ENCODE data around the gene ILRUN.
A peak's percentile ranks its signal among the peaks of the same experiment; 100 is the strongest.
"Not testable (repeated sequence)": the region's sequence is repeated elsewhere in the genome, so short reads cannot be mapped to it uniquely, and the experiment has no call there.

ILRUN gene

DNA sequence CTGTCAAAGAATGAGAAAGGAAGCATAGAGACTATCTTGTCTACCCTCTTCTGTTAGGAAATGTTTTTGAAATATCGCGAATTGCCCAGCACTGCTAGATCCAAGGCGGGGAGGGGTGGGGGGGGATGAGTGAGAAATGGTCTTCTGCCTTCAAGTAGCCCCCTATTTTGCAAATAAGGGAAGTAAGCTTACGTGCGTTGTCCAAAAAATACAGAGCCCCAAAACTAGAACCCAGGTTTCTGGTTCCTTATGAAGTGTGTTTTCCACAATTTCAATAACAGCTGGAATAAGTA lies 923 bp upstream of the ILRUN start:
- no peak for DNase-seq (ENCODE audit: low spot score)

DNA sequence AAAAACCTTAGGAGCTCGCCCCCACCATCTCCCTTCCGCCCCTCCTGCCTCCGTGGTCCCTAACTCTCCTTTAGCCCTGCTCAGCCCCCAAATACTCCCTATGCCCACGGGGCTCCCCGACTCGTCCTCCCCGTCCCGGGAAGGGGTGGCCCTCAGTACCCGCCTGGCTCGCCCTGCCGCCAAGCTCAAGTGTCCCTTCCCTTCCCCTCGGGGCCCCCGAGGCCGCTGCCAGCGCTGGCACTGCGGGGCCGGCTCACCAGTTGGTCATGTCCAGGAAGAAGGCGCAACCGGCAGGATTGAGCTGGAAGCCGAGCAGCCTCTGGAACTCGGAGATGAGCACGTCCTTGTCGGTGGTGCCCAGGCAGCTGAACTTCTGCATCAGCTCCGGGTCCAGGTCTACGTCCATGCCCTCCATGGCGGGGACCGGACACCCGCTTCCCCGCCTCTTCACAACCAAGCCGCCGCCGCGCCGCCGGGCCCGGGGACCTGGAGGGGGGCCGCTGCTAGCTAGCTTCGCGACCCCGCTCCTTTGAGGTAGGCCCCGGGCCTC lies 303 bp downstream of the ILRUN start:
- DNase-seq (ENCODE audit: low spot score) = peak; percentile 36

DNA sequence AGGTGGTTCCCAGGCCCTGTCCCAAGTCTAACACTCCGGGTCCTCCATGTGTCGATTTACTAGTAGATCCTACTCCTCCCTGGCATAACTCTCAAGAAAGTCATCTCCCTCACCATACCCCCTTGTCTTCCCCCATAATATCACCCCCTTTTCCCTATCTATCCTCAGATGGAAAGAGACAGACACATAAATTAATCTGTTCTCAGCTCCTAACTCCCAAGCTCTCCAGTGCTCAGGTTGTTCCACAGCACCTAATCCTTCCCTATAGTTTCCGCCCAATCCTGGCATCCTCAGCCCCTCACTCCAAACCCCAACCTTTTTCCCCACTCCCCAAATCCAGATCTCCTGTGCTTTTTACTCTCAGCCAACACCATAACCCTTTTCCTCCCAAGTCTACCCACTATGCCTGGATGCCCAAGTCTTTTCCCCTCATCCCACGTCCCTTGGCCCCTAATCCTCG lies 808 bp downstream of the ILRUN start:
- DNase-seq (ENCODE audit: low spot score) = no peak

DNA sequence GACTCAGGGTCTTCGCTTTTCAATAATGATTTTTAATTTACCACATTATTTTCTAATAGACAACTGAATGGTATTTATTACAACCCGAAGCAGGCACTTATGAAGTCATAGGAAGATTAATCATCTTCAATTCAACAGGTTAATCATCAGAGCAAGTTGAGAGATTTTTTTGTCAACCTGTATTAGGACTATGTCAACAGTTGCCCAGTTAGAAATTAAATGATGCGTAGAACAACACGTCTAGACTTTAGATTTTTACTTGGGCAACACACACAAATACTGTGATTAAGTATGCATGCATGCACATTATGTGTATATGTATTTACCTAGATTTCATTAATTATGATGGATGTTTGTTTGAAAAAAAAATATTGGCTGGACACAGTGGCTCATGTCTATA lies 4.3 kb downstream of the ILRUN start:
- no peak for DNase-seq (ENCODE audit: low spot score)

DNA sequence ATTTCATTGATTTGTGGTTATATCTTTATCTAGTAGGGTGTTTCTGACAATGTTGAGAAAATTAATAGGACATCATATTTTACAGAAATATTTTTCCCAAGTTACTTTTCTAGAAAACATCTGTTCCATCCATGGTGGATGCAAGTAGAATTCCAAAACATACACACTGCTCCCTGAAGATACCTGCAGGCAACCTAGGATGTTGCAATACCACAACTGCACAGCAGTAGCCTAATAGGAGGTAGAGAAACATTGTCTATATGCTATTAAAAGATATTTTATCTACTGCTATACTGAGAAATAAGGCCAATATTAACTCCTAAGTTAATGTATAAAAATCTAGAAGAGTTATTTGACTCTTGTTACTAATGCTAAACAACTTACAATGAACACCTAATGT lies 6.8 kb downstream of the ILRUN start:
- no peak for DNase-seq (ENCODE audit: low spot score)

DNA sequence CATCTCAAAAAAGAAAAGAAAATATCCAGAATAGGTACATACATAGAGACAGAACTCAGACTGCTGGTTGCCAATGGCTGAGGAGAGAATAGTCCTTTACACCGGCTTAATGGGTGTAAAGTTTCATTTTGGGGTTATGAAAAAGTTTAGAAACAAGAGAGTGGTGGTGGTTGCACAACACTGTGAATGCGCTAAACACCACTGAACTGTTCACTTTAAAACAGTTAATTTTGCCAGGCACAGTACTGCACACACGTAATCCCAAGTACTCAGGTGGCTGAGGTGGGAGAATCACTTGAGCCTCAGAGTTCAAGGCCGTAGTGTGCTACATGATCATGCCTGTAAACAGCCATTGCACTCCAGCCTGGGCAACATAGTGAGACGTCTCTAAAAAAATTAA lies 7.6 kb downstream of the ILRUN start:
- DNase-seq (ENCODE audit: low spot score) = no peak

DNA sequence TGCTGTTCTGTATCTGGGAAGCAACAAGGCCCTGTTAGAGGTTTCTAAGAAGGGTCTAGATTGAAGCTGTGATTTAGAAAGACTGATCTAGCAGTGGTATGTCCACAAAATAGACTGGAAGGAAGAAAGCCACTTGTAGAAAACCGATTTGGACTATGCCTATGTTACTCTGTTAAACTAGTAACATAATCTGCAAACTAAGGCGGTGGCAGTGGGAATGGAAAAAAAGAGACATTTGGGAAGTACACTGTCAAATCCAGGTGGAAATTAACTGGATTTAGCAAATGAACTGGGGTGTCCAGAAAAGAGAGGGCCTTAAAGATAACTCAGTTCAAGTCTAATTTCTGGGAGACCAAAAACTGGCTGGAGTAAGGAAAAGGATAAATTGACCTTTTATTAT lies 11.6 kb downstream of the ILRUN start:
- DNase-seq (ENCODE audit: low spot score) = no peak

DNA sequence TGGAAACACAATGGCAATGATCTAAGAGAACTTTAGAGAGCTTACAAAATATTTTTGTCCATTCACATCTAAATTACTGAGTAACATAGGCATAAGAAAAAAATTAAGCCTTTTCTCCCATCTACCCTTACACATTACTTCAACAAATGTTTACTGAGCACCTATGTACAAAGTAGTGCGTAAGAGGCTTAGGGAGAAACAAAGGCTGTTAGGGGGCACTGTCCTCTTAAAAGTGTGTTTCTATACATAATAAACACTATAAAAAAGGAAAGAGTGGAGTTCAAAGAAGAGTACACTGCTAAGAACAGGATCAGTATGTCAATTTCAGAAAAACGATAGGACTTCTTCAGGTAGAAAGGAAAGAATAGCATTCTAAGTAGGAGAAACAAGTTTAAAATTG lies 12.2 kb downstream of the ILRUN start:
- DNase-seq (ENCODE audit: low spot score) = no peak

DNA sequence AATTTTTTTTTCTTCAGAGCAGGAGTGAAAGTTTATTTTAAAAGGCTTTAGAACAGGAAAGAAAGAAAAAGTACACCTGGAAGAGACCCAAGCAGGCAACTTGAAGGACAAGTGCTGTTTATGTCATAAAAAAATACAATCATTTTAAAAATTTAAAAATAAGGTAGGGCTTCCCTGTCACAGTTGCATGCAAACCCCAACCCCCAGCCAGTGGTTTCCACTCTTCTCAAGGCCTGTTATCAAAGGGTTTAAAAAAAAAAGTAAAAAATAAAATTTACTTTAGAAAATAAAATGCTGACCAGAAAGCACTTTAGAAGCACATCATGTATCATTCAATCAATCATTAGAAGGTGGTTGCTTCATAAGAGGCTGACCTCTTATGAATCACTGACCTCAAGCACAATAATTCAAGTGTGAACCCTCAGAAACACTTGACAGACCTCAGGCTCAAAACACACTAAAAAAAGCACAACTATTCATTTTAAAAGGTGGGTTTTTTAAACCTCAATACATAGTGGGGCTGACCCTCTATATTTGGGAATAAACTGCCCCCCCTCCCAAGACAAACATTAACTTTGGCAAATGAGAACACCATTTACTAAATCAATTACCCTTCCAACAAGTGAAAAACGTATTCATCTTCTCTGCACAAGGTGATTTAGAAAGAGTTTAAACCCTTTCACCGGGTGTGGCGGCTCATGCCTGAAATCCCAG lies 15.6 kb downstream of the ILRUN start:
- no peak for DNase-seq (ENCODE audit: low spot score)

DNA sequence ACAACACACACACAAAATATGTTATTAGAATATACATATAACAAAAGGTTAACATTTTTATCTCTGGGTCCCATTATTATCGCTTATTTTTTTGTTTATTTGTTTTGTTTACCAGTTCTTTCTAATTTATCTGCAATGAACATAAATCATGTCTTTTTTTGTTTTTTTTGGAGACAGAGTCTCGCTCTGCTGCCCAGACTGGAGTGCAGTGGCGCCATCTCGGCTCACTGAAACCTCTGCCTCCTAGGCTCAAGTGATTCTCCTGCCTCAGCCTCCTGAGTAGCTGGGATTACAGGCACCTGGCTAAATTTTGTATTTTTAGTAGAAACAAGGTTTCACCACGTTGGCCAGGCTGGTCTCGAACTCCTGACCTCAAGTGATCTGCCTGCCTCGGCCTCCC lies 16.3 kb downstream of the ILRUN start:
- DNase-seq (ENCODE audit: low spot score) = not testable (repeated sequence)

DNA sequence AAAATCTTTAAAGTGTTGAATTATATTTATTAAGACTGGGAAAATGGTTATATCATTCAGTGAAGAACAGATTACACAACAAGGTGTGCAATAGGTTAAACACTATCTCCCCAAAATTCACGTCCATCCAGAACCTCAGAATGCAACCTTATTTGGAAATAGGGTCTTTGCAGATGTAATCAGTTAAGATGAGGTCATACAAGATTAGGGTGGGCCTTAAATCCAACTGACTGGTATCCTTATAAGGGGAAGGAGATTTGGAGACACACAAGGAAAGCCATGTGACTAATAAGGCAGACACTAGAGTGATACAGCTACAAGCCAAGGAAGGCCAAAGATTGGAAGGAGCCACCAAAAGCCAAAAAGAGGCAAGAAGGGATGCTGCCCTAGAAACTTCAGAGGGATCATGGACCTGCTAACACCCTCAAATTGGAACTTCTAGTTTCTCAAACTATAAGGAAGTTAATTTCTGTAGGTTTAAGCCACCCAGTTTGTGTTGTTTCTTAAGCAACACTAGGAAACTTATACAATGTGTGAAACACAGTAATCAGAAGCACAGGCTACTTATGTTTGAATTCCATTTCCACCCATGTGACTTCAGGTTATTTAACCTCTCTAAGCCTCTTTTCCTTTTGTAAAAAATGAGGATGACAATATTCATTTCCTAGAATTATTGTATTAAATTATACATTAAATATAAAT lies 16.9 kb downstream of the ILRUN start:
- DNase-seq (ENCODE audit: low spot score) = no peak

DNA sequence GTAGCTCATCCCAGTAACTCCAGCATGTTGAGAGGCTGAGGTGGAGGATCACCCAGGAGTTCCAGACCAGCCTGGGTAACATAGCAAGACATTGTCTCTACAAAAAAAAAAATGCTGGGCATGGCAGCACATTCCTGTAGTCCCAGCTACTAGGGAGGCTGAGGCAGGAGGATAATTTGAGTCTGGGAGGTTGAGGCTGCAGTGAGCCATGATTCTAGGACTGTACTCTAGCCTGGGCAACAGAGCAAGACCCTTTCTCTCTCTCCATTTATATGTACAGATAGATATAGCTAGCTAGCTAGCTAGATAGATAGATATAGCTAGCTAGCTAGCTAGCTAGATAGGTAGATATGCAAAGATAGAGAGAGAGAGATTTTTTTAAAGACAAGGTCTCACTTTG lies 20.4 kb downstream of the ILRUN start:
- DNase-seq (ENCODE audit: low spot score) = no peak

DNA sequence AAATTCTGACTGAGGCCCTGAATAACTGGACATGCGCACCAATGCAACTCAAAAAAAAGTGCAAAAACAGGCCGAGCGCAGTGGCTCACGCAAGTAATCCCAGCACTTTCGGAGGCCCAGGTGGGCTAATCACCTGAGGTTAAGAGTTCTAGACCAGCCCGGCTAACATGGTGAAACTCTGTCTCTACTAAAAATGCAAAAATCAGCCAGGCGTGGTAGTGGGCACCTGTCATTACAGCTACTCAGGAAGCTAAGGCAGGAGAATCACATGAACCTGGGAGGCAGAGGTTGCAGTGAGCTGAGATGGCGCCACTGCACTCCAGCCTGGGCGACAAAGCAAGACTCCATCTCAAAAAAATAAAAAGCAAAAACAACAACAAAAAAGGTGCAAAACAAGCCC lies 21.6 kb downstream of the ILRUN start:
- DNase-seq (ENCODE audit: low spot score) = not testable (repeated sequence)

DNA sequence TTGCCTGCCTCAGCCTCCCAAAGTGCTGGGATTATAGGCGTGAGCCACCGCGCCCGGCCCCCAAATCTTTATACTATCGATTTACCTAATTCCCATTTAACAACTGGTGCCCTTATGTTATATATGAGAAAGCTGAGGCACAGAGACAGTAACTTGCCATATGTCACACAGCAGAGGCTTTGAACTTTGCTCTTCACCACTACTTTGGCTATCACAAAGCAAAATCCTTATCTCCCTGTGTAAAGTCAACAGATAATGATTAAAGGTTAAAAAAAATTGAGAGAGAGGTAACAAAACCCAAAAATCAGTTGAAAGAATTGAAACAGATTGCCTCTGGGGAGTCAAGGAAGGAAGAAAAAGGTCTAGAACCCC lies 22.3 kb downstream of the ILRUN start:
- no peak for DNase-seq (ENCODE audit: low spot score)

DNA sequence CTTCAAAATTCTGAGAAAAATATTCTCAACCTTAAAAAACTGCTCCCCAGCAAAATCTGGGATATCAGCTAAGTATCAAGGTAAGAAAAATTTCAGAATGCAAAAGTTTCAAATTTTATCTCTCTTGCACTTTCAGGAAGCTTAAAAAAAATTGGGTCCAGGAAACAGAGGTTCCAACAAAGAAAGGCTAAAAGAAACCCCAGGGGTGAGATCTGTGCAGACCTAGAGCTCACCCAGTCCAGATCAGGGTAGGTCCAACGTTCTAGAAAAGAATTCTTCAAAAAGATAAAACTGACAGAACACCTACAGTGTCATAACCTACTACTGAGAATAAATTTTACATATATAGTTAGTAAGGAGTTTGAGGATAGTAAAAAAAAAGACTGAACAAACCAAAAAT lies 23.5 kb downstream of the ILRUN start:
- no peak for DNase-seq (ENCODE audit: low spot score)

DNA sequence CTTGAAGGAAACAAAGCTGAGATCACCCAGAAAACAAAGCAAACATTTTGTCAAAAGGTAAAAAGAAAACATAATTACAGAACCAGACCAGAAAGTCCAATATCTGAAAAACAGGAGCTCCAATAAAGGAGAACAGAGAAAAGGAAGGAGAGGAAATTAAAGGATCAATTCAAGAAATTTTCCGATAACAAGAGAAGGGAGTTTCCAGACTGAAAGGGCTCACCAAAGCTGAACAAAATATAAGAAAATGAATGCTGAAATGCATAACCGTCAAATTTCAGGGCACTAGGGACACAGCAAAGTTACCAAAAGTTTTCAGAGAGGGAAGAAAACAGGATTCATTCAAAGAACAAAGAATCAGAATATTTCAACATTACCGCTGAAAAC lies 23.9 kb downstream of the ILRUN start:
- DNase-seq (ENCODE audit: low spot score) = no peak

DNA sequence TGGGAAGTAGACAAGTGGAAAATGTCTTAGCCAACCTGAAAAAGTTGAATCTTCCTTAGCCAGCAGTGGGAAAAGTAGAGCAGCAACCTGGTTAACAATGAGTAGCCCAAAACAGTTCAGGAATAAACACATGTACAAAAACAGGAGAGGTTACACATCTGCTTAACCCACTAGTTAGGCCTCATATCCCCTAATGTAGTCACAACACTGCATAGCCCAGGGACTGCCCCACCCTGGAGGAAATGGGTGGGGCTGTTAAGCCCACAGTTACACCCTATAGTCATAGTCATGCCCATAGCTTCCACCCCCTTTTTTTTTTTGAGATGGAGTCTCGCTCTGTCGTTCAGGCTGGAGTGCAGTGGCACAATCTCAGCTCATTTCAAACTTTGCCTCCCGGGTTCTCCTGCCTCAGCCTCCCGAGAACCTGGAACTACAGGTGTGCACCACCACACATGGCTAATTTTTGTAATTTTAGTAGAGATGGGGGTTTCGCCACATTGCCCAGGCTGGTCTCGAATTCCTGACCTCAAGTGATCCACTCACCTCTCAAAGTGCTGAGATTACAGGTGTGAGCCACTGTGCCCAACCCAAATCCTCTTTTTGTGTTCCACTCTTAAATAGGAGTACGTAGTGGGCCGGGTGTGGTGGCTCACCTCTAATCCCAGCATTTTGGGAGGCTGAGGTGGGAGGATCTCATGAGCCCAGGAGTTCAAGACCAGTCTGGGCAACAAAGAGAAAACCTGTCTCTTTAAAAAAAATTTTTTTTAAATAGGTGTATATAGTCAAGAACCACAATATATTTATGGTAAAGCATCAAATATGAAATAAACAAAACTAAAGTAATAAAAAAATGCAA lies 24.5 kb downstream of the ILRUN start:
- no peak for DNase-seq (ENCODE audit: low spot score)

DNA sequence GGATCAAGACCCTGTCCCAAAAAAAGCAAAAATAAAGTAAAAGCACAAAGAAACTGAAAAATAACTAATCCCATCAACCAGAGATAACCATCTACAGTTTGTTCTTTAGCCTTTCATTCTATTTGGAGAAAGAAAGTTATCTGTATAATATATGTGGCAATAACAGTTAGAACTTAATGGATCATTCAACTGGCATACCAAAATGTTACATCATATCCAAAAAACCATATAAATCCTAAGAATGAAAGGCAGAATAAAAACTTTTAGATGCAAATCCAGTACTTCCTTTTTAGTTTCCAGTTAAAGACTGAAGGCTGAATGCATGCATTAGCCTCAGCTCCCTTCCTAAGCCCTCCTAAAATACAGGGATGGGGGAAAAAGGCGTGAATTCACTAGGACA lies 25.2 kb downstream of the ILRUN start:
- DNase-seq (ENCODE audit: low spot score) = no peak

DNA sequence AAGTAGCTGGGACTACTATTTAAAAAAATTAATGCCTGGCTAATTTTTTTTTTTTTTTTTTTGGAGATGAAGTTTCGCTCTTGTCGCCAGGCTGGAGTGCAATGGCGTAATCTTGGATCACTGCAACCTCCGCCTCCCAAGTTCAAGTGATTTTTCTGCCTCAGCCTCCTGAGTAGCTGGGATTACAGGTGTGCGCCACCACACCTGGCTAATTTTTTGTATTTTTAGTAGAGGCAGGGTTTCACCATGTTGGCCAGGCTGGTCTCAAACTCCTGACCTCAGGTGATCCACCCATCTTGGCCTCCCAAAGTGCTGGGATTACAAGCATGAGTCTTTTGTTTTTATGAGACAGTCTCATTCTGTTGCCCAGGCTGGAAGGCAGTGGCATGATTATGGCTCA lies 27.8 kb downstream of the ILRUN start:
- DNase-seq (ENCODE audit: low spot score) = not testable (repeated sequence)

DNA sequence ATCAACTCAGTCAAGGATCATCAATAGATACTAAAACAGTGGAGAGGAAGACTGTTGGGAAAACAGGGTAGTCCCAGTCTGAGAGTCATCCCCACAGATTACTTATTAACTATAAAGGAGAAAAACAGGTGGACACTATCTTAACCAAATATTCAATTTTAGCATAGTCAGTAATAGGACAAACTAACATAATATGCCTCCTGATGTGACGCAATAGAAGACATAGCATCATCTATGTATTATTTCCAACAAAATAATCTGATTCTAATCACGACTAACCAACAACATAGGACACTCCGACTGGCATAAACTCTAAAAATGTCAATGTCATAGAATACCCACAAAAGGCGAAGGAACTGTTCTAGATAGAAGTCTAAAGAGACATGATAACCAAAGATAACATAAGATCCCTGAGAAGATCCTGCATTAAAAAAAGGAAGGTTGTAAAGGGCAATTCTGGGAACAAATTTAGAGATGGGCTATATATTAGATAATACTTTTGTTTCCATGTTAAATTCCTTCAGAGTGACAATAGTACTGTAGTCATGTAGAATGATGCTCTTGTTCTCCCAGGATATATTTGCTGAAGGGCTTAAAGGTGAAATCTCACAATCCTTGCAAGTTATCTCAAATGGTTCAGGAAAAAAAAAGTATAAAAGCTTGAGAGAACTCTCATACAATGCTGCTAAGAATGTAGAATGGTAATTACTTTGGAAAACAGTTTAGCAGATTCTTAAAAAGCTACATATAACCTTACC lies 28.9 kb downstream of the ILRUN start:
- DNase-seq (ENCODE audit: low spot score) = no peak

DNA sequence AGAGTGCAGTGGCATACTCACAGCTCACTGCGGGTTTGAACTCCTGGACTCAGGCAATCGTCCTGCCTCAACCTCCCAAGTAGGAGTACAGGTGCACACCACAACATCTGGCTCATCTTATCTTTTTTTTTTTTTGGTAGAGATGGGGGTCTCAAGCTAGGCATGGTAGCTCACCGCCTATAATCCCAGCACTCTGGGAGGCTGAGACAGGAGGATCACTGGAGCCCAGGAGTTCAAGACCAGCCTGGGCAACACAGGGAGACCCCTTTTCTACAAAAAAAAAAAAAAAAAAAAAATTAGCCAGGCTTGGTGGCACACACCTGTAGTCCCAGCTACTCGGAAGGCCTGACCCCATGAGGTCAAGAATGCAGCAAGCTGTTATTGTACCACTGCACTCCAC lies 31.5 kb downstream of the ILRUN start:
- DNase-seq (ENCODE audit: low spot score) = no peak

DNA sequence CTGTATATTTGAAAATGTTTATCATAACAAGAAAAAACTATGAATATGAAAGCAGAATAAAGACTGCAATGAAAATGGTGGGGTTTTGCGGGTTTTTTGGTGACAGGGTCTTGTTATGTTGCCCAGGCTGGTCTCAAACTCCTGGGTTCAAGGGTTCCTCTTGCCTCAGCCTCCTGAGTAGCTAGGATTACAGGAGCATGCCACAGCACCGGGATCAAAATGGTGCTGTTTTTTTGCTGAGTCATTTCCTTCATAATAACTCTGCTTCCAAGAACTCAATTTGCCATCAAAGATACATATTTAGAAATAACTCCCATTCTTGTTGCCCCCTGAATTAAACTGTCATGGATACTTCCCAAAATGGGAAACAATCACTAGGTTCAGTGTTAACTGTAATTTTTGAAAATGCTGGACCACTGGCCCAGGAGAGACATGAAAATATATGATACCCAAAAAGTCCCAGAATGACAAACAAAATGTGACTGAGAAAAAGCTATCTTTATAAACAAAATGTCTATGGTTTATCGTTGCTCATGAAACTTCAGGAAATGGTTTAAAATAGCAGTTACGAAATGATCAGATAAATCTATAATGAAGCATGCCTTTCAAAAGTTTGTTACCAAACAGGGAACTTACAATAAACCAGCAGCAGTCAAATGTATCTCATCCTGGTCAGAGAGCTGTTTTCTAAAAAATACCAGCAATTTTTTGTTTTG lies 32.2 kb downstream of the ILRUN start:
- DNase-seq (ENCODE audit: low spot score) = no peak
